ENCODE results near the gene TRAPPC3L. TPM values are rescaled to one million over a fixed set of nuclear protein-coding genes. Genes with fewer than 3 reads are reported as not detected.

TRAPPC3L gene
- total RNA-seq, 2 experiments from 2014 or later: not detected

- H3K27me3 Mint-ChIP-seq: peaks cover 7% of the 10 kb centered on the region
- H3K9me3 ChIP-seq (ENCODE audit: control insufficient read depth in 1 of 2, insufficient read depth in 1 of 2, low read length in 2 of 2): no peaks in the 10 kb centered on the region
- H3K36me3 Mint-ChIP-seq (ENCODE audit: low read depth): peaks cover 22% of the 10 kb centered on the region
- H3K36me3 ChIP-seq (ENCODE audit: insufficient read depth, low read length): peaks cover 4% of the 10 kb centered on the region
- peak overlapping the region; percentile 95 for H3K4me3 Mint-ChIP-seq
- peaks cover 44% of the 10 kb centered on the region for H3K4me1 Mint-ChIP-seq (ENCODE audit: low read depth)
- CTCF ChIA-PET: no interaction called here
- H3K4me3 ChIP-seq (ENCODE audit: low read length): no peak overlapping the region
- DNase-seq: peak in 2 of 14 experiments; percentile 9 to 22
- peaks cover 19% of the 10 kb centered on the region for H3K4me1 ChIP-seq (ENCODE audit: insufficient read depth, low read length)
- ATAC-seq (ENCODE audit: poor library complexity): no peak
- TF ChIP-seq CTCF (IDR thresholded peaks at IDR 0.05): no peak
- H3K27me3 ChIP-seq (ENCODE audit: control insufficient read depth in 1 of 2, insufficient read depth in 2 of 2, low read length in 2 of 2): peaks cover 0 to 9% of the 10 kb centered on the region in 2 experiments
- H3K27ac ChIP-seq (ENCODE audit: low read depth in 1 of 2, low read length in 2 of 2): no peak overlapping the region
- intact Hi-C loops (cut with DNase I, micrococcal nuclease): loop anchor here in 1 of 2 experiments (5.0 to 10.0 kb wide), 2 partner anchors 287 to 1106 kb away; partner anchors contain the start of gene NUS1
- peak overlapping the region; percentile 97 for H3K27ac Mint-ChIP-seq
- POLR2A ChIA-PET: no interaction called here
- H3K9me3 Mint-ChIP-seq: no peaks in the 10 kb centered on the region
Observed at GRCh38 chr6:116568821-116569755, 23.6 kb upstream of the TRAPPC3L start.

- peaks cover 20% of the 10 kb centered on the region for H3K36me3 Mint-ChIP-seq (ENCODE audit: low read depth)
- ATAC-seq (ENCODE audit: poor library complexity) (no peak), DNase-seq (no peak)
- no peaks in the 10 kb centered on the region for H3K9me3 Mint-ChIP-seq
- H3K9me3 ChIP-seq (ENCODE audit: control insufficient read depth in 1 of 2, insufficient read depth in 1 of 2, low read length in 2 of 2): no peaks in the 10 kb centered on the region
- peaks cover 34% of the 10 kb centered on the region for H3K4me1 Mint-ChIP-seq (ENCODE audit: low read depth)
- peaks cover 0 to 14% of the 10 kb centered on the region in 2 experiments for H3K27me3 ChIP-seq (ENCODE audit: control insufficient read depth in 1 of 2, insufficient read depth in 2 of 2, low read length in 2 of 2)
- peak overlapping the region; percentile 3 for H3K4me3 Mint-ChIP-seq
- peaks cover 7% of the 10 kb centered on the region for H3K27me3 Mint-ChIP-seq
- no peak overlapping the region for H3K27ac ChIP-seq (ENCODE audit: low read depth in 1 of 2, low read length in 2 of 2)
- intact Hi-C loops (cut with DNase I, micrococcal nuclease): loop anchor here in 1 of 2 experiments (5.0 to 10.0 kb wide), 2 partner anchors 286 to 1107 kb away; partner anchors contain the start of gene NUS1
- TF ChIP-seq CTCF (IDR thresholded peaks at IDR 0.05): no peak
- peaks cover 19% of the 10 kb centered on the region for H3K4me1 ChIP-seq (ENCODE audit: insufficient read depth, low read length)
- no peak overlapping the region for H3K27ac Mint-ChIP-seq
- no peaks in the 10 kb centered on the region for H3K36me3 ChIP-seq (ENCODE audit: insufficient read depth, low read length)
- H3K4me3 ChIP-seq (ENCODE audit: low read length): no peak overlapping the region
- POLR2A ChIA-PET: no interaction called here
- CTCF ChIA-PET: no interaction called here
Observed at GRCh38 chr6:116568111-116568510, 22.6 kb upstream of the TRAPPC3L start.

GRCh38 chr6:116564921-116565872, 19.7 kb upstream of the TRAPPC3L start:
- H3K4me3 Mint-ChIP-seq: peak overlapping the region; percentile 25
- intact Hi-C loops (cut with DNase I, micrococcal nuclease): loop anchor here in 1 of 2 experiments (5.0 to 10.0 kb wide), 2 partner anchors 283 to 1110 kb away; partner anchors contain the start of gene NUS1
- POLR2A ChIA-PET: interaction anchor here (0.6 kb wide), 1 partner anchor 285 kb away, joined by 3 read pairs; the partner anchor contains the start of gene TSPYL1

More at GRCh38 chr6:116564921-116565872, 19.7 kb upstream of the TRAPPC3L start:
- H3K9me3 Mint-ChIP-seq: no peaks in the 10 kb centered on the region
- H3K4me1 ChIP-seq (ENCODE audit: insufficient read depth, low read length): peaks cover 8% of the 10 kb centered on the region
- peaks cover 10% of the 10 kb centered on the region for H3K27me3 Mint-ChIP-seq
- H3K9me3 ChIP-seq (ENCODE audit: control insufficient read depth in 1 of 2, insufficient read depth in 1 of 2, low read length in 2 of 2): no peaks in the 10 kb centered on the region
- peak overlapping the region; percentile 21 for H3K4me3 ChIP-seq (ENCODE audit: low read length)
- ATAC-seq (ENCODE audit: poor library complexity): peak; percentile 45
- no peak overlapping the region for H3K27ac ChIP-seq (ENCODE audit: low read depth in 1 of 2, low read length in 2 of 2)
- DNase-seq: peak in 6 of 14 experiments; percentile 6 to 55 (median 30)
- H3K27me3 ChIP-seq (ENCODE audit: control insufficient read depth in 1 of 2, insufficient read depth in 2 of 2, low read length in 2 of 2): peaks cover 0 to 14% of the 10 kb centered on the region in 2 experiments
- H3K27ac Mint-ChIP-seq: no peak overlapping the region
- TF ChIP-seq CTCF (IDR thresholded peaks at IDR 0.05): no peak
- CTCF ChIA-PET: interaction anchor here (1.0 kb wide), 1 partner anchor 278 kb away, joined by 3 read pairs; no protein-coding TSS in a partner anchor
- peaks cover 10% of the 10 kb centered on the region for H3K4me1 Mint-ChIP-seq (ENCODE audit: low read depth)
- no peaks in the 10 kb centered on the region for H3K36me3 Mint-ChIP-seq (ENCODE audit: low read depth)
- H3K36me3 ChIP-seq (ENCODE audit: insufficient read depth, low read length): no peaks in the 10 kb centered on the region

Data from CD4-positive, alpha-beta T cell (primary cell).